ENCODE data around the gene SAMD13.

DNA sequence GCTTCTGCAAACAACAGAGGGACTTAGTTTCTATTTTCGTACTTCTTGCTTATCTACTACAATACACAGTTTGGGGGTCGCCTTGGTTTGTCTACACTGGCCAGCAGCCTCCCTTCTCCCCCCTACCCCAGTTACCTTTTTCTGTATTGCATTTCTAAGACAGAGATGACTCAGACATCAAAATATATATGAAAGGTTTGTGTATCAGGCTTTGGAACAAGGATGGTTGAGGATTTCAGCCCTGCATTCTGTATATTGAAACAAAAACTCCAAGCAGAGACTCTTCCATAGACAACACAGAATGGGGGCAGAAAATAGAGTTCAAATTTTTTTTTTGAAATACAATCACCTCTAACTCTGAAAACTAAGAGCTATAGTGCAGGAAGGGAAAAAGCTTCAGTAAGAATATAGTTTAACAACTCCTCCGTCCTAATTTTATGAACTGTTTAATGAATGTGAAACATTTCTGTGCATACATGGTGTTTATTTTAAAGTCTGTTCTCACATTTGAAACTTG, 1.9 kb downstream of the SAMD13 start:
- TF ChIP-seq POLR2AphosphoS5 (IDR thresholded peaks at IDR 0.05; ENCODE audit: insufficient read depth in 1 of 2, low read depth in 1 of 2) = no peak
- TF ChIP-seq, protein P1, sequence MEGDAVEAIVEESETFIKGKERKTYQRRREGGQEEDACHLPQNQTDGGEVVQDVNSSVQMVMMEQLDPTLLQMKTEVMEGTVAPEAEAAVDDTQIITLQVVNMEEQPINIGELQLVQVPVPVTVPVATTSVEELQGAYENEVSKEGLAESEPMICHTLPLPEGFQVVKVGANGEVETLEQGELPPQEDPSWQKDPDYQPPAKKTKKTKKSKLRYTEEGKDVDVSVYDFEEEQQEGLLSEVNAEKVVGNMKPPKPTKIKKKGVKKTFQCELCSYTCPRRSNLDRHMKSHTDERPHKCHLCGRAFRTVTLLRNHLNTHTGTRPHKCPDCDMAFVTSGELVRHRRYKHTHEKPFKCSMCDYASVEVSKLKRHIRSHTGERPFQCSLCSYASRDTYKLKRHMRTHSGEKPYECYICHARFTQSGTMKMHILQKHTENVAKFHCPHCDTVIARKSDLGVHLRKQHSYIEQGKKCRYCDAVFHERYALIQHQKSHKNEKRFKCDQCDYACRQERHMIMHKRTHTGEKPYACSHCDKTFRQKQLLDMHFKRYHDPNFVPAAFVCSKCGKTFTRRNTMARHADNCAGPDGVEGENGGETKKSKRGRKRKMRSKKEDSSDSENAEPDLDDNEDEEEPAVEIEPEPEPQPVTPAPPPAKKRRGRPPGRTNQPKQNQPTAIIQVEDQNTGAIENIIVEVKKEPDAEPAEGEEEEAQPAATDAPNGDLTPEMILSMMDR (IDR thresholded peaks at IDR 0.05) = no peak

Measured in vagina (tissue), 2 donors.